WTC11 (cell line): ENCODE results near the gene LEKR1. TPM values are rescaled to one million over a fixed set of nuclear protein-coding genes. Genes with fewer than 3 reads are reported as not detected.

Experiments
- ATAC-seq: fragments of 200-7000 bp; cut with Tn5 transposase; 2 replicates; pipeline ENCODE4 v1.10.0; 2021; ENCODE audit warnings: mild to moderate bottlenecking, moderate library complexity
- Bru-seq: library from RNA; stranded (reverse); fragments of 400-500 nt; gene quantifications from one replicate; lab custom pipeline; 2021; lab: Mats Ljungman, UMichigan
- CTCF ChIA-PET: fragments of 300-600 bp; sonication (Branson Sonifier 250); formaldehyde crosslinking; loops from one replicate; lab custom pipeline; 2021; ENCODE audit warnings: antibody characterized with exemption; lab: Charles Lee
- POLR2A ChIA-PET: fragments of 350-600 bp; sonication (Branson Sonifier 250); formaldehyde crosslinking; loops from one replicate; lab custom pipeline; 2021; ENCODE audit warnings: antibody characterized with exemption; lab: Charles Lee
- DNase-seq: peaks from one replicate; pipeline ENCODE4 v3.0.0; 2021; ENCODE audit warnings: low spot score
- H3K27ac Mint-ChIP-seq: 2 replicates; pipeline ENCODE4 v1.8.0; 2021; ENCODE audit warnings: mixed read lengths
- H3K27me3 Mint-ChIP-seq: 2 replicates; pipeline ENCODE4 v1.8.0; 2021; ENCODE audit warnings: low read depth, mild to moderate bottlenecking, moderate library complexity, mixed read lengths
- H3K36me3 Mint-ChIP-seq: 2 replicates; pipeline ENCODE4 v1.8.0; 2021; ENCODE audit warnings: mixed read lengths
- H3K4me1 Mint-ChIP-seq: 2 replicates; pipeline ENCODE4 v1.8.0; 2022; ENCODE audit warnings: mixed read lengths
- H3K4me3 Mint-ChIP-seq: 2 replicates; pipeline ENCODE4 v1.8.0; 2021; ENCODE audit warnings: mild to moderate bottlenecking, moderate library complexity, mixed read lengths
- H3K9me3 Mint-ChIP-seq: 2 replicates; pipeline ENCODE4 v1.8.0; 2021; ENCODE audit warnings: mixed read lengths
- AR ChIP-seq: fragments of 250-450 bp; sonication (Bioruptor Pico); IDR thresholded peaks from 2 replicates; pipeline ENCODE4 v1.9.0; 2021; ENCODE audit warnings: mild to moderate bottlenecking
- CREB1 ChIP-seq: sonication (generic); formaldehyde crosslinking; IDR thresholded peaks from 2 replicates; pipeline ENCODE4 v1.8.0; 2023; ENCODE audit warnings: mild to moderate bottlenecking, missing genetic modification reagents
- EMX1 ChIP-seq: fragments of 250-450 bp; sonication (Bioruptor Pico); IDR thresholded peaks from 2 replicates; pipeline ENCODE4 v1.8.0; 2021; ENCODE audit warnings: mild to moderate bottlenecking
- ETV6 ChIP-seq: sonication (generic); formaldehyde crosslinking; IDR thresholded peaks from 2 replicates; pipeline ENCODE4 v1.8.1; 2022; ENCODE audit warnings: mild to moderate bottlenecking, missing genetic modification reagents
- FOXJ3 ChIP-seq: sonication (generic); formaldehyde crosslinking; IDR thresholded peaks from 2 replicates; pipeline ENCODE4 v1.9.0; 2021; ENCODE audit warnings: missing genetic modification reagents, mild to moderate bottlenecking, borderline replicate concordance
- FOXK1 ChIP-seq: sonication (generic); formaldehyde crosslinking; IDR thresholded peaks from 2 replicates; pipeline ENCODE4 v1.8.0; 2022; ENCODE audit warnings: mild to moderate bottlenecking, moderate library complexity, missing genetic modification reagents
- GTF2I ChIP-seq: fragments of 250-450 bp; sonication (Bioruptor Pico); conservative IDR thresholded peaks from 2 replicates; pipeline ENCODE4 v1.4.0; 2021; ENCODE audit warnings: mild to moderate bottlenecking
- HMGXB4 ChIP-seq: sonication (generic); formaldehyde crosslinking; IDR thresholded peaks from 2 replicates; pipeline ENCODE4 v1.8.1; 2023; ENCODE audit warnings: mild to moderate bottlenecking, moderate library complexity, missing genetic modification reagents
- JAZF1 ChIP-seq: fragments of 250-450 bp; sonication (Bioruptor Pico); IDR thresholded peaks from 2 replicates; pipeline ENCODE4 v1.9.0; 2021; ENCODE audit warnings: moderate library complexity, mild to moderate bottlenecking, inconsistent platforms
- MYBL2 ChIP-seq: sonication (generic); formaldehyde crosslinking; IDR thresholded peaks from 2 replicates; pipeline ENCODE4 v1.8.1; 2023; ENCODE audit warnings: mild to moderate bottlenecking, moderate library complexity, missing genetic modification reagents
- NFATC4 ChIP-seq: fragments of 250-450 bp; sonication (Bioruptor Pico); IDR thresholded peaks from 2 replicates; pipeline ENCODE4 v1.9.0; 2021; ENCODE audit warnings: mild to moderate bottlenecking
- PREB ChIP-seq: sonication (generic); formaldehyde crosslinking; IDR thresholded peaks from 2 replicates; pipeline ENCODE4 v1.8.1; 2022; ENCODE audit warnings: mild to moderate bottlenecking, missing genetic modification reagents, moderate library complexity, borderline replicate concordance
- RORB ChIP-seq: fragments of 250-450 bp; sonication (Bioruptor Pico); IDR thresholded peaks from 2 replicates; pipeline ENCODE4 v1.9.0; 2021; ENCODE audit warnings: mild to moderate bottlenecking
- SP1 ChIP-seq: sonication (generic); formaldehyde crosslinking; conservative IDR thresholded peaks from 2 replicates; pipeline ENCODE4 v1.8.1; 2022; ENCODE audit warnings: missing genetic modification reagents
- STAT6 ChIP-seq: sonication (generic); formaldehyde crosslinking; conservative IDR thresholded peaks from 2 replicates; pipeline ENCODE4 v1.8.1; 2023; ENCODE audit warnings: mild to moderate bottlenecking, low read depth, missing genetic modification reagents, moderate library complexity
- TCF7 ChIP-seq: sonication (generic); formaldehyde crosslinking; IDR thresholded peaks from 2 replicates; pipeline ENCODE4 v1.8.0; 2022; ENCODE audit warnings: mild to moderate bottlenecking, low read depth, missing genetic modification reagents, moderate library complexity
- TEAD1 ChIP-seq: sonication (generic); formaldehyde crosslinking; IDR thresholded peaks from 2 replicates; pipeline ENCODE4 v1.8.0; 2022; ENCODE audit warnings: mild to moderate bottlenecking, missing genetic modification reagents
- TEAD4 ChIP-seq: sonication (generic); formaldehyde crosslinking; IDR thresholded peaks from 2 replicates; pipeline ENCODE4 v1.8.0; 2022; ENCODE audit warnings: mild to moderate bottlenecking, missing genetic modification reagents
- USF1 ChIP-seq: sonication (generic); formaldehyde crosslinking; IDR thresholded peaks from 2 replicates; pipeline ENCODE4 v1.8.0; 2022; ENCODE audit warnings: mild to moderate bottlenecking, missing genetic modification reagents
- ZBTB43 ChIP-seq: sonication (generic); formaldehyde crosslinking; IDR thresholded peaks from 2 replicates; pipeline ENCODE4 v1.8.1; 2023; ENCODE audit warnings: mild to moderate bottlenecking, missing genetic modification reagents
- ZMAT4 ChIP-seq: fragments of 250-450 bp; sonication (Bioruptor Pico); IDR thresholded peaks from 2 replicates; pipeline ENCODE4 v1.9.0; 2021; ENCODE audit warnings: mild to moderate bottlenecking
- ZNF121 ChIP-seq: sonication (generic); formaldehyde crosslinking; IDR thresholded peaks from 2 replicates; pipeline ENCODE4 v1.8.0; 2023; ENCODE audit warnings: missing genetic modification reagents
- ZNF232 ChIP-seq: sonication (generic); formaldehyde crosslinking; IDR thresholded peaks from 2 replicates; pipeline ENCODE4 v1.8.0; 2022; ENCODE audit warnings: mild to moderate bottlenecking, missing genetic modification reagents
- ZNF263 ChIP-seq: sonication (generic); formaldehyde crosslinking; IDR thresholded peaks from 2 replicates; pipeline ENCODE4 v1.8.1; 2022; ENCODE audit warnings: low read depth, mild to moderate bottlenecking, moderate library complexity, missing genetic modification reagents
- ZNF317 ChIP-seq: sonication (generic); formaldehyde crosslinking; IDR thresholded peaks from 2 replicates; pipeline ENCODE4 v1.8.1; 2023; ENCODE audit warnings: low read depth, mild to moderate bottlenecking, moderate library complexity, missing genetic modification reagents, borderline replicate concordance
- ZNF396 ChIP-seq: fragments of 250-450 bp; sonication (Bioruptor Pico); IDR thresholded peaks from 2 replicates; pipeline ENCODE4 v1.8.0; 2021; ENCODE audit warnings: mild to moderate bottlenecking, moderate library complexity, borderline replicate concordance
- ZNF416 ChIP-seq: fragments of 250-450 bp; sonication (Bioruptor Pico); IDR thresholded peaks from 2 replicates; pipeline ENCODE4 v1.9.0; 2021; ENCODE audit warnings: mild to moderate bottlenecking, inconsistent platforms
- ZNF423 ChIP-seq: fragments of 250-450 bp; sonication (Bioruptor Pico); IDR thresholded peaks from 2 replicates; pipeline ENCODE4 v2.1.2; 2022; ENCODE audit warnings: mild to moderate bottlenecking, moderate library complexity
- long read RNA-seq, 3 experiments: library from RNA in 1 of 3; library from capped mRNA in 1 of 3; library from polyadenylated mRNA in 1 of 3; unstranded in 2 of 3; stranded (forward) in 1 of 3; transcript quantifications; one replicate each; pipeline ENCODE4 v2.0.0, GENCODE V29; 2021
- total RNA-seq: library from RNA; stranded (reverse); gene quantifications from 3 replicates; pipeline ENCODE4 v1.2.3, GENCODE V29; 2021

The LEKR1 gene
- total RNA-seq (0.09 to 0.18 TPM in 2 of 3 replicates, not detected in the other), Bru-seq, nascent RNA (percentile 13 among the genes with signal in this experiment)
- long read RNA-seq, experiment 1: 0 reads
- long read RNA-seq, experiment 2: 0 reads
- long read RNA-seq, experiment 3: 0 reads

GRCh38 chr3:156826144-156826895, at the start of gene LEKR1:
Gene LEKR1 (plus strand): TSS chr3:156826353. CDS start chr3:156829330, 2,977 bp downstream.
- no peaks in the 10 kb centered on the region for H3K36me3 Mint-ChIP-seq
- DNase-seq: peak; percentile 77
- ChIA-PET POLR2A (no interaction called here), CTCF (no interaction called here)
- peak within 1 kb of the TSS; percentile 73 for H3K4me3 Mint-ChIP-seq
- H3K27ac Mint-ChIP-seq: peak within 1 kb of the TSS; percentile 54
- H3K9me3 Mint-ChIP-seq: no peaks in the 10 kb centered on the region
- ATAC-seq: peak; percentile 77
- peaks cover 41% of the 10 kb centered on the region for H3K4me1 Mint-ChIP-seq
- H3K27me3 Mint-ChIP-seq: peaks cover 93% of the 10 kb centered on the region
- TF ChIP-seq ZNF121 (CRISPR knock-in tag) (no peak), MYBL2 (CRISPR knock-in tag) (peak; percentile 93), ZNF232 (no peak), TCF7 (CRISPR knock-in tag) (0 out of 2 replicates have a peak, but pooled peaks have one; percentile 38), RORB (no peak), ZNF317 (CRISPR knock-in tag) (peak; percentile 56; the same call in 1 of the 2 replicates), NFATC4 (CRISPR knock-in tag) (no peak), CREB1 (peak; percentile 79), FOXJ3 (CRISPR knock-in tag) (no peak), ZNF416 (CRISPR knock-in tag) (no peak; the same call in 1 of the 2 replicates), USF1 (peak; percentile 74), ZNF423 (no peak), ZNF396 (CRISPR knock-in tag) (no peak), SP1 (CRISPR knock-in tag) (peak; percentile 71), ZBTB43 (CRISPR knock-in tag) (0 out of 2 replicates have a peak, but pooled peaks have one; percentile 78), AR (no peak), PREB (no peak), EMX1 (CRISPR knock-in tag) (no peak), STAT6 (no peak), FOXK1 (CRISPR knock-in tag) (peak; percentile 68), ETV6 (peak; percentile 96), ZNF263 (CRISPR knock-in tag) (peak; percentile 84), HMGXB4 (CRISPR knock-in tag) (peak; percentile 86), TEAD1 (CRISPR knock-in tag) (peak; percentile 93), JAZF1 (CRISPR knock-in tag) (no peak), ZMAT4 (no peak), TEAD4 (no peak), GTF2I (CRISPR knock-in tag) (no peak)
